MV-4-11 (cell line): ENCODE measurements around the gene PNMA8B.

Experiments
- DNase-seq: peaks from one replicate; lab custom pipeline; 2025; lab: John Stamatoyannopoulos, UW

The PNMA8B gene

DNA sequence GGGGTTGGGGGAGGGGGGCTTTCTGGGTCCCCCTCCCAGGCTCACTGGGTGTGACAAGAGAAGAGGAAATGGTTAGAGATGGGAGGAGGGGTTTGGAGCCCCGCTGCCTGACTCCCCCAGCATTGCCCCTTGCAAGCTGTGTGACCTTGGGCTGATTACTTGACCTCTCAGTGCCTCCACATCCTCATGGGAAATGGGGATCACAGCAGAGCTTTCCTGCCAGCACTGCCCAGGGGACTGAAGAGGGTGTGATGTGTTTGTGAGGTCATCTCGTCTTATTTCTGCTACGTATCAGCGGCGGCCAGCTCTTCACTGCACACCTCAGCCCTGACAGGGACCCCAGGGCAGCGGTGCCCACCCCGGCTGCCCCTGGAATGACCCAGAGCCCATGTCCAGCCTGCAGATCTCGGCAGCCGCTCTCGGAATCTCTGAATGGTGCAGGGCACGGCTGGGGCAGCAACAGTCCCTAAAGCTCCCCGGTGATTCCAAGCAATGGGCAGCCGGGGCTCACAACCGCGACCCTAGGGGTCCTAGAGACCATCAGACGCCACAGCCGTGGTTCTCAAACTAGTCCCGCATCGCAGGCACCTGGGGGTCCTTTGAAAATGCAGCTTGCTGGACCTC is 8.4 kb downstream of the PNMA8B start:
- no peak for DNase-seq

DNA sequence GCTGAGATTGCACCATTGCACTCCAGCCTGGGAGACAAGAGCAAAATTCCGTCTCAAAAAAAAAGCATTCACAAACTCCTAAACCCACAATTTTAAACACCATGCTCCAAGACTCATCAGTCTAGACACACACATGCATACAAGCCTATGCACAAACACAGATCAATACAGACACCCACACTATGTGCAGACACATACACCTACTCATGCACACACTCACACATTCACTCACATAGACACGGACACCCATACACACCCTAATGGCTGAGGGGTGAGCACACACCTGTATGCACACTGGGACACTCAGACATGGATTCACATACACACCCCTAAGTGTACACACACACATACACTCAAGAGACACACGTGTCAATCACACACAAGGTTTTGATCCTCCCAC is 9.3 kb downstream of the PNMA8B start:
- no peak for DNase-seq

GRCh38 chr19:46484656-46485055 is 11.0 kb downstream of the PNMA8B start:
- DNase-seq = no peak

GRCh38 chr19:46482631-46483030 is 13.0 kb downstream of the PNMA8B start:
- no peak for DNase-seq

DNA sequence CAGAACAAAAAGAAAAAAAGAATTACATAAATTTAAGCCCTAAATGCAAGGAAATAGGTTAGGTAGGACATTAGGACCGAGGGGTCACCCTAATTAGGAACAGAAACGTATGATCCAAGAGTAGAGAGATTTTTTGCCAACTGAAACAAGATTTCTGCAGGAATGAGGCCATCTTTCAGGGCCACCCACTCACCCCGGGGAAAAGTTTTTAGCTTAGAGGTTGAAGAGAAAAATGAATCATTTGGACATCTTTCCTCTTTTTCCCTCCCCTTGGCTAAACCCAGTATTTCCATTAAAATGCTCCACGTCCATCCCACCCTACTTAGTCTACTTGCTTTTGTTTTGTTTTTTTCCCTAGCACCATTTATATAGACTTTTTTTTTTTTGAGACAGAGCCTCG is 13.7 kb downstream of the PNMA8B start:
- no peak for DNase-seq

- DNase-seq = no peak
Measured at GRCh38 chr19:46481223-46481848, 14.3 kb downstream of the PNMA8B start.

DNA sequence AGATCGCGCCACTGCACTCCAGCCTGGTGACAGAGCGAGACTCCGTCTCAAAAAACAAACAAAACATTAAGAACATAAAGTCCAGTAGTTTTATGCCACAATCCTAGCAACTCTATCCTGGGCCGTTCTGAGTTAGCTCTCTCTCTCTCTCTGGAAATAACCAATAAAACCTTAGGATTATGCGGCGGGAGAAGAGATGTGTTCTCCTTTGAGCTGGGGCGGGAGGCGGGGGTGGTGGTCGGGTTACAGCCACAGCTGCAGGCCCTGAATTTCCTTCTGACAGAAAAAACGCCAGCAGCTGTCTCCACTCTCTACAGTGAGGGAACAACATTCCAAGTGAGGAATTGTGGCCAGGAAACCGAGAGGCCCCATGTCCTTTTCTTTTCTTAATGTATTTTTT is 15.3 kb downstream of the PNMA8B start:
- DNase-seq = no peak

DNA sequence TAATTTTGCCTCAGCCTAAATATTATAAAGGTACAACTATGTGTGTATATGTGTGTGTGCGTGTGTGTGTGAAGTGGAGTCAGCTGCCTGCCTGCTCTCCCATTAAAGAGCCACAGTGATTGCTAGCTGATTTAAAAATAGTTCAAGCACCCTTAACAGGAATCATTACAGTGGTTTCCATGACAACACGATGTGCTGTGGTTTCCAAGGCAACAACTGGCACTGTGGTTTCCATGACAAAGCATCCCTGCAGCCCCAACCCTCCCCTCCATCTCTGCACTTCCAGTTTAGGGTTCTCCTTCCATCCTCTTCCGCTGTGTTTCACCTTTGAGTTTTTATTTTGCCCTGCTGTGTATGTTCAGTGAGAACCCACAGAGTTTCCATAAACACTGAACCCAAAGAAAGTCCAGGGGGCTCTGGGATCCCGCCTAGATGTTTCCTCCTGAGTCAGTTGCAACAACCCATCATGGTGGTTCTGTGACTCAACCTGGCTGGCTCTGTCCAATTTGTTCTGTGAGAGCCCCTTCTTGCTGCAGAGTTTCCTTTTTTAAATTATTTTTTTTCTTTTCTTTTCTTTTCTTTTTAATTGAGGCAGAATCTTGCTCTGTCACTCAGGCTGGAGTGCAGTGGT is 17.2 kb downstream of the PNMA8B start:
- DNase-seq = peak; percentile 72

DNA sequence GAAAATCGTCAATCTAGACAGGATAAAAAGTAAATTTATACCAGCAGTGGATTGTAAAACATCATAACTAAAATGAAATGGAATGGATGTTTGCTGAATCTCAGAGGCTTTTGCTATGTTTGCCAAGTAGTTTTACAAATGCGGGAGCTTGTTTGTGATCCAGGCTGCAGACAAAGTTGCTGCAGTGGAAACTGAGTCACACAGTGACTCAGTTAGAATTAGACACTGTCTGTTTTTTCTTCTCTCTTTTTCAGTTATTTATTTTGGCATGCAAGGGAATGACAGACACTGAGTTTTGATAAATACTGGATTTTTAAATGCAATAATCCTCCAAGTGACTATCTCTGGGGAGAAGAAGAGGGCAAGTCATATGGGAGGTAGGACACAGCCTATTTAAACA is 19.7 kb downstream of the PNMA8B start:
- DNase-seq = no peak

- no peak for DNase-seq
Measured at GRCh38 chr19:46474211-46474610, 21.5 kb downstream of the PNMA8B start.

GRCh38 chr19:46472592-46472991 is 23.1 kb downstream of the PNMA8B start:
- DNase-seq = no peak

DNA sequence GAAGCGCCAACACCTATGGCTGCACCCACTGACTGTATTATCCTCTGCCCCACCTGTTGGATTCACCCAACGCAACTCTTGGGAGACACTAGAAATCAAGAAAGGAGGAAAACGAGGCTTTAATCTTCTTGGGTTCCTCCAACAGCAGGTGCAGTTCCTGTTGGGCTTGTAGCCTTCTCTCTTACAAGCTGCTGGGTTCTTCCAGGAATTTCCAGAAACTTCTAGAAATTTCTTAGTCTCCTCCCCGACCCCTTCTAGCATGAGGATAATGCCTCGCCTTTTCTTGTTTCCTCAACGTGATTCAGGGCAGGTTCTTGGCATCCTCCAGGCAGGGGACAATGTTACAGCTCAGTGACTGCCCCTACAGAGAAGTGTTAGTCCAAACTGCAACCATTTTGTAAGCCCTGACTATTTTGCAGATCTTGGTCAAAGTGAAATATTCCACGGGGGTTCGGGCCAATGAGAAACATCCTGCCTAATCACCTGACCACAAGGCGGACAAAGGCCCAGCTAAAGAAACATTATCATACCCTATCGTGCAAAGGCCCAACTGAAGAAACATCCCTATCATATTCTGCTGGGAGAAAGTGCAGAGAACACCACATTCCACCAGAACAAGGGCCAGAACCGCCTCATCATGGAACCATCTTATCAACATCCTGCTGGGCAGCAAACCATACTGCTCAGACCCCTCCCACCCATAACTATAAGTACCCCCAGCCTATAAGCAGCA is 23.7 kb downstream of the PNMA8B start:
- no peak for DNase-seq

- DNase-seq = no peak
Measured at GRCh38 chr19:46471116-46471733, 24.4 kb downstream of the PNMA8B start, which contains the start of gene PNMA8A. PNMA8A (minus strand) TSS chr19:46471563; CDS start chr19:46471035, 528 bp downstream.

GRCh38 chr19:46470376-46470775 is 25.3 kb downstream of the PNMA8B start:
- no peak for DNase-seq

DNA sequence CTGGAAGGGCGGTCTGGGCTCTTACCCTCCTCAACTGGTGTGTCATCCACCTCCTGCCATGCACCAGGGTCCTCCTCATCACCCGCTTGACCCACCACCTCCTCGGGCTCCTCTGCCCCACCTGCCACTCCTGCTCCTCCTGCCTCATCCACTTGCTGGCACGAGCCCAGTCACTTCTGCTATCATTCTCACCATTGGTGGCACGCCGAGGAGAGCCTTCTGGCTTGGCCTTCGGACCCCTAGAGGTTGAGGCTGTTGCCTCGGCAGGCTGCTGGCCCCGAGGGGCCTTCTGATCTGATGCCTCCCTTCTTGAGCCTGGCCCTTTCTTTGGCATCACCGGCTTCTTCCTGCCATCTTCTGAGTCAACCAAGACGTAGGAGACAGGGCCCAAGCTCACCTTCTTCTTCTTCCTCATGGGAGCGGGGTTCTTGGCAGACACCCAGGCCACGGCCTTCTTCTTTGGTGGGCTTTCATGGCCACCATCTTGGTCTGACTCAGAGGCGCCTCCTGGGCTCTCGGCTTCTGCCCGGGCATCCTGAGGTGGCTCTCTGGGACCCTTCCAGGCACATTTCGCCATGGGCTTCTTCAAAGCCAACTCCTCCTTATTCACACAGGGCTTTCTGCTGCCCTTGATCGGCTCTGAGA is 26.0 kb downstream of the PNMA8B start:
- DNase-seq = no peak

DNA sequence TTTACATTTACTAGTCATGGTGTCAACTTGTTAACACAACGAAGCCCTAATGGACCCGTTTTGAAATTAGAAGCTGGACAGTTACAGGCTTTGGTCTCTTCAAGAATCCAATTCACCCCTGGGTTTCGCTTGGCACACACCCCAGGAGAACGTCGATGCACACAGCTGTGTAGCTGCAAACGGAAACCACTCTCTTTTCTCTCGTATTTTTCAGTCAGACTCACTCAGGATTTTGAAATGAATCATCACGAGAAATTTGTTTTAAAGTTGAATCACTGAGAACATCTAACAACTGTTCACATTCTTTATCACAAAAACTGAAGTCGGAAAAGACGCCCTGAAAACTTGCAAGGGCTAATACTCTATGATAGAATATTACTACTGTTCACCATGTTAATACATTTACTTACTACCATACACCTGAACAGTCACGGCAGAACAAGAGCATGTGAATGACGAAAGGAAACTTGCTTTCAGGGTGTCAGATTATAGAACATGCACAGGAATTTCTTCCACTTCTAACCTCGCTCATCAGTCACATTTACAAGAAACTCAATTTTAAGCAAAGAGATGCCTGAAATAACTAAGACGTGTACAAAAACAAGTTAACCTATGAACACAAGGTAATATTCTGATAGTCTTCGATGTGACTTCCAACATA is 29.0 kb downstream of the PNMA8B start:
- DNase-seq = no peak

DNA sequence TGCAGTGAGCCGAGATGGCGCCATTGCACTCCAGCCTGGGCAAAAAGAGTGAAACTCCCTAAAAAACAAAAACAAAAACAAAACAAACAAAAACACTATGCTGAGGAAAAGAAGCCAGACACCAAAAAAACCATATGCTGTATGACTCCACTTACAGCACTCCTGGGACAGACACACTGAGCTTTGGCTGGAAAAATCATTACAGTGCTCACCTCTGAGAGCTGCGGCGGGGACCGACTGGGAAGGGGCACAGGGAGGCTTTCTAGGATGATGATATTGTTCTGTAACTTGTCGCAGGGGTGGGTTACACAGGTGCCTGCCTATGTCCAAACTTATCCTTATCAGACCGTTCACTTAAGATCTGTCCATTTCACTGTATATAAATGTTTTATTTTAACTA is 32.2 kb downstream of the PNMA8B start:
- DNase-seq = no peak

DNA sequence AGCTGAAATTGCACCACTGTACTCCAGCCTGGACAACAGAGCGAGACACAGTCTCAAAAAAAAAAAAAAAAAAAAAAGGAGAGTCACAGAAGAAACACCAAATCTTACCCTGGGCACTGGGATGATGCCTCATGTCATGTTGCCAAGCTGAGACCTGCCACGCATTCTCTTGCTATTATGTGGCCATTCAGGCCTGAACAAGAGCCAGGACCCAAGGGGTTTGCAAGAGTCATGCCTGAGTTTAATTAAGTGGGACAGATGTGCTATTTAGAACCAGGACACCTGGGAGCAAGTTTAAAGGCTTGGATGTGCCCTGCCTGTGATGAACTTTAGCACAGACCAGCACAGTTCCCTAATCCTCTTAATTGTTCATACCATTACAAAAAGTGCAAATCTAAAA is 34.1 kb downstream of the PNMA8B start:
- no peak for DNase-seq

DNA sequence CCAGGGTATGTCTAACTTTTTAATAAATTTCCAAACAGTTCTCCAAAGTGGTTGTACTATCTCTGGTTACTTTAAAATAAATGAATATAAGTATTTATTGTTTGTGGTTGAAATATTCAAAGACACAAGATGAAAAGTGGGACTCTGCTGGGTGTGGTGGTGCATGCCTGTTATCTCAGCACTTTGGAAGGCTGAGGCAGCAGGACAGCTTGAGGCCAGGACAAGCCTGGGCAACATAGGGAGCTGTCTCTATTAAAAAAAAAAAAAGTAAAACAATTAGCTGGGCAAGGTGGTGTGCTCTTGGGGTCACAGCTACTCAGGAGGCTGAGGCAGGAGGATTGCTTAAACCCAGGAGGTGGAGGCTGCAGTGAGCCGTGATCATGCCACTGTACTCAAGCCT is 34.7 kb downstream of the PNMA8B start:
- DNase-seq = no peak

DNA sequence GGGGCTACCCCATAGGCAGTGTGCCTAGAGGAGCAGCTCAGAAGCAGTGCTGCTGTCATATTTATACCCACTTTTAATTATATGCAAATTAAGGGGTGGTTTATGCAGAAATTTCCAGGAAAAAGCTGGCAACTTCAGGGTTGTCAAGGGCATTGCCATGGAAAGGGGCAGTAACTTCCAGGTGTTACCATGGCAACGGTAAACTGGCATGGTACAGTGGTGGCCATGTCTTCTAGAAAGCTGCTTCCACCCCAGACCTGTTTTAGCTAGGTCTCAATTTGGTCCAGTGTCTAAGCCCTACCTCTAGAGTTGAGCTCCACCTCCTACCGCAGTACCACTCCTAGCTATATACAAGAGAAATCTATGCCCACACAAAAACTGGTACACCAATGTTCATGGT is 35.6 kb downstream of the PNMA8B start:
- DNase-seq = no peak

DNA sequence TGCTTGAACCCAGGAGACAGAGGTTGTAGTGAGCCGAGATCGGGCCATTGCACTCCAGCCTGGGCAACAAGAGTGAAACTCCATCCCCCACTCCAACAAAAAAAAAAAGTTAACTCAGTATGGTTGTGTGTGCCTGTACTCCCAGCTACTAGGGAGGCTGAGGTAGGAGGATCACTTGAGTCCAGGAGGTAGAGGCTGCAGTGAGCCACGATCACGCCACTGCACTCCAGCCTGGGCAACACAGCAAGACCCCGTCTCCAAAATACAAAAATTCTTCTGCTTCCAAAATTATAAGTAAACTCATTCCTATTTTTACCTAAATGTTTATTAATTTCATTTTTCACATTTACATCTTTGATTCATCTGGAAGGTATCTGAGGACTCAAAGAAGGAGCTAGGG is 38.7 kb downstream of the PNMA8B start:
- no peak for DNase-seq
